GM12875 (cell line): Measurements from ENCODE around the gene HABP2.

Experiments
- H3K4me3 ChIP-seq: one replicate; pipeline ENCODE4 v1.5.1; 2011; ENCODE audit warnings: low read depth, low read length, control low read depth
- CTCF ChIP-seq: IDR thresholded peaks from 2 replicates; pipeline ENCODE4 v1.5.1; 2011; ENCODE audit warnings: low read depth, mild to moderate bottlenecking, control low read depth, inconsistent platforms, low read length, moderate library complexity, borderline replicate concordance; ENCODE audit not compliant: insufficient read depth

Gene HABP2

GRCh38 chr10:113625461-113626186 is 72.8 kb downstream of the HABP2 start:
- no peak overlapping the region for H3K4me3 ChIP-seq
- TF ChIP-seq CTCF = no peak

GRCh38 chr10:113626809-113627355 is 74.0 kb downstream of the HABP2 start:
- TF ChIP-seq CTCF = no peak
- no peak overlapping the region for H3K4me3 ChIP-seq

GRCh38 chr10:113627836-113628235 is 75.0 kb downstream of the HABP2 start:
- TF ChIP-seq CTCF = no peak
- no peak overlapping the region for H3K4me3 ChIP-seq

GRCh38 chr10:113628607-113629153 is 75.8 kb downstream of the HABP2 start:
- no peak for TF ChIP-seq CTCF

GRCh38 chr10:113630929-113631533 is 78.2 kb downstream of the HABP2 start:
- H3K4me3 ChIP-seq = no peak overlapping the region
- TF ChIP-seq CTCF = no peak

More at GRCh38 chr10:113628607-113629153, 75.8 kb downstream of the HABP2 start:
- H3K4me3 ChIP-seq = no peak overlapping the region

GRCh38 chr10:113631684-113632367 is 79.0 kb downstream of the HABP2 start:
- TF ChIP-seq CTCF = no peak
- no peak overlapping the region for H3K4me3 ChIP-seq
